Stimulated activated CD4-positive, alpha-beta T cell treated with anti-CD3 and anti-CD28 coated beads, Interleukin-15, amount 100 ng/mL, for 1 hour (primary cell): ENCODE data around the gene CORO2A.

Experiments
- DNase-seq, 2 donors: peaks; one replicate each; pipeline ENCODE4 v3.0.0-alpha.2; 2020; ENCODE audit warnings: low read depth in 1 of 2, low spot score in 1 of 2

CORO2A gene

DNA sequence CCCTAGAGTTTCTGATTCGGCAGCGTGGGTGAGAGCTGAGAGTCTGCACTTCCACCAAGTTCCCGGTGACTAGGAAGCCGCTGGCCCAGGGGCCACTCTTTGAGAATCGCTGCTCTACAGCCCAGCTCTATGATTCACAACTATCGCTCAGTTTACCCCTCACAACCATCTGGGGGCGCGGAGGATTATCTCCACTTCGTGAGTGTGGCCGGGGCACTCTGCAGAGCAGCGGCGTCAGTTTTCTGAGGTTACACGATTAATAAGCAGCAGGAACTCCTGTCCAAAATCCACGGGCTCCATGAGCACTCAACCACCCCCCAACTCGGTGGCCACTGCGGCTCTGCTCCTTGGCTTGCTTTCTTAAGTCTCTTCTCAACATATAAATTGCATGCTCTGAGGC lies 19.3 kb downstream of the CORO2A start:
- no peak for DNase-seq

DNA sequence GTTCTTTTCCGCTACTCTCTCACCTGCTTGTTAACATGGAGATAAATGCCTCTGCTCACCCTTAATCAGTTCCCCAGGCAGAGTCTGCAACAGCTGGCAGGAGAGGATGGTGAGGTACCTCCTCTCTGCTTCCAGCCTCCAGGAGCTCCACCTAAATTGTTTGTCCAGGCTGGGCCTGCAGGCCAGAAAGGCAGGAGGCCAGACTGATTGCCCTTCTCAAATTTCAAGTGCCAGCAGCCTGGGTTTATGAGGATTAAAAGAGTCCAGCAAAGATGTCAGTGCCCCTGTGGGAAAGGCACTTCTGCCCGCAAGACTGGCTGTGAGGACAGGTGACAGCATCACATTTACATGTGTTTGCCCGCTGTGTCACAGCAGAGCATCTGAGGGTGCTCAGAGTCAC lies 19.8 kb downstream of the CORO2A start:
- no peak for DNase-seq

- no peak for DNase-seq
Measured at GRCh38 chr9:98171176-98171925, 21.1 kb downstream of the CORO2A start.

DNA sequence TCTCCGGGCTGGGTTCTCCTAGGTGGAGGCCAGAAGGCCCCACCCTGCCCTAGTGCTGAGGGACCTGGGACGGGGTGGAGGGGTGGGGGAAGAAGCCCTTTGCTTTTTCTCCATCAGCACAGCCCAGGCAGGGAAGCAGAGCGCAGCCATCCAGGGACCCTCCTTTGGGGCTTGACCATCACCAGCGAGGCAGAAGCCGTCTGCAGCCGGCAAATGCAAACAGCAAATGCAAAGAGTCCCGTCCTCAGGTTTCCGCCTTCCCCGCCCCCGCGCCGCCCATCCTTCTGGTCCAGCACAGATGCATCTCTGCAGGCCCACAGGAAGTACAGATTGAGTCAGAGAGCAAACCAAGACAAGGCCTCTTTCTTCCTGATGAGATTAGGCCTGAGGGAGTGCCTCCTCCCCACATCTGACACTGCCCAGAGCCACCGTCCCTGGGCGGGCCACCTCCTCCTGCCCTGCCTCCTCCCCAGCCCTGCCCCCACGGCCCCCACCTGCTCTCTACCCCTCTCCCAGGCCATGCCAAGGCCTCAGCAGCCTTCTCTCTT lies 23.4 kb downstream of the CORO2A start:
- DNase-seq, result no peak

GRCh38 chr9:98168153-98168780 lies 24.2 kb downstream of the CORO2A start:
- DNase-seq, result no peak

- DNase-seq, result no peak
Measured at GRCh38 chr9:98164912-98165311, 27.5 kb downstream of the CORO2A start.

DNA sequence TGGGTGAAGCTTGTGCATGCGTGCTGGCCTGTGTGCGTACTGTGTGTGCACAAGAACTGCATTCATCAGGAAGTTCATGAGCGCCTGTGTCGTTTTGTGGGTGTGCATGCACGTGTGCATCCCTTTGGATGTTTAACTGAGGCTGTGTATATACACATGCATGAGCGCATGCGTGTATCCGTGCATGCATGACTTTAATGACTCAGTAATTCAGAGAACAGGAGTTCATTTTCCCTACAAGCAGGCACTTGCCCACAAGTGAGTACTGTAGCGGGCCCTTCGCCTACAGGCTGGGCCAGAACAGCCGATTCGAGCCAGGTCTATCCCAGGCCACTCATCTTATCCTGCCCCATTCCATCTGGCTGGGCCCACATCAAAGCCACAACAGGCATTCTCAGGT lies 29.8 kb downstream of the CORO2A start:
- DNase-seq, result no peak

DNA sequence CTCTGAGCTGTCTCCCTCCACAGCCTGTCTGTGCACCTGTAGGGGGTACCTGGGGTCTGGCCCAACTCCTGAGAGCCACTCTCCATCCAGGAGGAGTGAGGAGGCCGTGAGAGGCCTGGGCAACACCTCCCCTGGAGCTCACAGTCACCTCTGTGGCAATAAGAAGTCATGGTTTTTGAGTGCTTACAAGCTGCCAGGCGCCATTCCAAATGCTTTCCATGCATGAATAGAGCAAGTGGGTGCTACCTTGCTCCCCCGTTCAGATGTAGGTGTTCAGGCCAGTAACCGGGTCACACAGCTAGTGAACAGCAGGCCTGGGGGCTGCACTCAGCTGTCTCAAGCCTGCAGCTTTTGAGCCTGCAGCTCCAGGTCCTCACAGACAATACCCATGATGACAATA lies 30.6 kb downstream of the CORO2A start:
- no peak for DNase-seq

DNA sequence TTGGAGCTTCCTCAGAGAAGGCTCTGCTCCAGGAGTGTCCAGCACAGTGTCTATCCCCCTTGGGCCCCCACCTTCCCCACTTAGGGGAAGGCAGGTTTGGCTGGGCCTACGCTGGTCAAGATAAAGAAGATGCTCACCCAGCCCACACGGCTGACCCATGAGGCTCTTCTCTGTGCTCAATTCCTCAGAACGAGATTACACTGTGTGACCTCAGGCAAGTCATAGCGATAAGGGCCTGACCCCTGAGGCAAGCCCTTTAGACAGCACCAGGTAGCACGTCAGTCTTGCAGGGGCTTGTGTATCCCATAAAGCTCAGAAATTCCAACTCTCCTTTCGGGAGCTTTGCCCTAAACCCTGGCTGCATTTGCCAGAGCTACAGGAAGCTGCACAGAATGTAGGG lies 32.6 kb downstream of the CORO2A start:
- DNase-seq, result no peak

DNA sequence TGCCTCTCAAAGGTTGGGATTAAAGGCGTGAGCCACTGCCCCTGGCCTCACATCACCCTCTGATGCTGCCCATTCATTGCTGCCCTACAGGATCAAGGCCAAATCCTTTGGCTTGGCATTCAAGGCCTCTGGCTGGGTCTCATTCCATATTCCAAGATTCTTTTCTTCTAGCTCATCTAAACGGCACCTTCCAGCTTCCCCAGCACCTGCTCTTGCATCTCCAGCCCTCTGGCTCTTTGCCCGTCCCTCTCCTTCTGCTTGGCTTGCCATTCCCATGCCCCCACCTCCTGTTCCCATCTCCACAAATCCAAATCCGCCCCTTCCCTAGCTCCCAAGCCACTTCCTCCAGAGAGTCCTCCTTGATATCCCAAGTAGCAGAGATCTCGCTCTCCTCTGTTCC lies 33.1 kb downstream of the CORO2A start:
- no peak for DNase-seq

DNA sequence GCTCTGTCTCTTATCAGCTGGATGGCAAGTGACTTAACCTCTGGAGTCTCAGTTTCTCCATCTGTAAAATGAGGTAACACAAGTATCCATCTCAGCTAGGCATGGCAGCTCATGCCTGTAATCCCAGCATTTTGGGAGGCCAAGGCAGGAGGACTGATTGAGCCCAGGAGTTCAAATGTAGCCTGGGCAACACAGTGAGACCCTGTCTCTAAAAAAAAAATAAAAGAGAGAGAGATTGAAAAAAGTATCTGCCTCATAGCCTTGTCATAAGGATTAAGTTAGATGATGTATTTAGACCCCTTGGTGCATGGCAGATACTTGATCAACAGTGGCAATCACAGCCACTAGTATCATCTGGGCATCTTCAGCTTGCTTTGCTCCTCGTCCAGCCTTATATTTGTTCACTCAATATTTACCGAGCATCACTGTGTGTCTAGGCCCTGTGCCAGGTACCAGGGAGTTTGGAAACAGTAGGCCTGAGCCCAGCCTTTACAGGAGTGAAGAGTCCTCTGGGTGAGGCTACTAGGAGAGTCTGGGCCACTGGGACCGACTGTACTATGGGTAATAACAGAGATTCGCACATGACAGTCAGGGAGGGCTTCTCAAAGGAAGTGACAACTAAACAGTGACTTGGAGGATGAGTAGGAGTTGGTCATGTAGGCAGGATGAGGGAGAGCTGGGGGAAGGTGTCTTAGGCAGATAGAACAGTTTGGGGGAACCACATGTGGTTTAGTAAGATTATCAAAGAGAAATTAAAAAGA lies 34.2 kb downstream of the CORO2A start:
- no peak for DNase-seq

GRCh38 chr9:98157372-98157771 lies 35.1 kb downstream of the CORO2A start:
- DNase-seq, result no peak

- DNase-seq, result no peak
Measured at GRCh38 chr9:98154678-98155077, 37.8 kb downstream of the CORO2A start.

- no peak for DNase-seq
Measured at GRCh38 chr9:98152526-98152925, 39.9 kb downstream of the CORO2A start.

DNA sequence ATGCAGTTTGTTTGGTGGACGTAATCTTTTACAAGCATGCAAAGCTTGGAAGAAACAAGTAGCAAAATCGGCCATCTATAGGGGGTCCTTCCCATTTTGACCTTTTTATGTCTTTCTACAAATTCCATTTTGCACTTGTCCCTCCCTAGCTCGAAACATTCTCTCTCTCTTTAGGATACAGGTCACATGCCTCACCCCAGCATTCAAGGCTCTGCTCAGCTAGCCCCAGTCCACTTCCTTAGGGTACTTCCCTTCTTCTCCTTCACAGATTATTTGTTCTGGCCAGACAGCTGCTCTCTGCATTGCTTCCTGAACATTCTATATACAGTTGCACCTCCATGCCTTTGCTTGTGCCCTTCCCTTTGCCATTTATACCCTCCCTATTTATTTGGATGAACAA lies 41.7 kb downstream of the CORO2A start:
- no peak for DNase-seq

DNA sequence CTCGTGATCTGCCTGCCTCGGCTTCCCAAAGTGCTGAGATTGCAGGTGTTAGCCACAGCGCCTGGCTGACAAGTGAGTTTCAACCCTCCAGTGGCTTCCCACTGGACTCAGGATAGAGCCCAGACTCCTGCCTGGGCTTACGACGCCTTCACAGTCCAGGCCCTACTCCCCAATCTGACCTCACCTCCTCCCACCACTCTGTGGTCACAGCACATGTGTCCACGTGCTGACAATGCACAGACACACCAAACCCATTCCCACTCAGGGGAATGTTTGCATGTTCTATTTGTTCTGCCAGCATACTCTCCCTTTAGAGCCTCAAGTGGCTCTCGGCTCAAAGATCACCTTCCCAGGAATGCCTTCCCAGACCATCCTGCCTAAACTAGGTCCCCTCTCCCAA lies 42.3 kb downstream of the CORO2A start:
- no peak for DNase-seq

GRCh38 chr9:98149422-98149821 lies 43.0 kb downstream of the CORO2A start:
- no peak for DNase-seq

GRCh38 chr9:98148486-98148885 lies 44.0 kb downstream of the CORO2A start:
- no peak for DNase-seq

DNA sequence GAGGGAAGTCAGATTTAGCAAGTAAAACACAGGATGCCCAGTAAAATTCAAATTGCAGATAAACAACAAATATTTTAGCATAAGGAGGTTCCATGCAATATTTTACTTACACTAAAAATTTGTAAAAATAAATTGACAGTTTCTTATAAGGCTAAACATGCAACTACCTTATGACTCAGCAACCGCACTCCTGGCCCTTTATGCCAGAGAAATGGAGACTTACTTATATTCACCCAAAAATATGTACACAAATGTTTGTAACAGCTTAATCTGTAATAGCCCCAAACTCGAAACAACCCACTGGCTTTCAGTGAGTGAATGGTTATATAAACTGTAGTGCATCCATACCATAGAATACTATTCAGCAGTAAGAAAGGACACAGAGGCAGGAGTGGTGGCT lies 44.9 kb downstream of the CORO2A start:
- DNase-seq, result no peak

- no peak for DNase-seq
Measured at GRCh38 chr9:98146101-98146991, 46.1 kb downstream of the CORO2A start.

- no peak for DNase-seq
Measured at GRCh38 chr9:98144631-98145030, 47.8 kb downstream of the CORO2A start.
